Trophoblast cell (in vitro differentiated cells and primary cell): ENCODE data around the gene C2CD4C.

Source experiments
- DNase-seq, 2 donors: peaks; one replicate each; pipeline ENCODE4 v3.0.0-alpha.2; 2016
- H2AFZ ChIP-seq: 2 replicates; pipeline ENCODE4 v1.6.1; 2013; ENCODE audit warnings: low read length, moderate library complexity, mild to moderate bottlenecking; ENCODE audit not compliant: insufficient read depth, poor library complexity
- H2AK5ac ChIP-seq: 2 replicates; pipeline ENCODE4 v1.6.1; 2013; ENCODE audit warnings: mild to moderate bottlenecking, low read length
- H2BK120ac ChIP-seq: 2 replicates; pipeline ENCODE4 v1.6.1; 2013; ENCODE audit warnings: low read length, mild to moderate bottlenecking, moderate library complexity; ENCODE audit not compliant: insufficient read depth, poor library complexity
- H2BK12ac ChIP-seq: 2 replicates; pipeline ENCODE4 v1.6.1; 2013; ENCODE audit warnings: mild to moderate bottlenecking, low read length, moderate library complexity
- H2BK5ac ChIP-seq: 2 replicates; pipeline ENCODE4 v1.6.1; 2013; ENCODE audit warnings: low read length, low read depth, moderate library complexity, mild to moderate bottlenecking; ENCODE audit not compliant: poor library complexity
- H3K14ac ChIP-seq: 2 replicates; pipeline ENCODE4 v1.6.1; 2013; ENCODE audit warnings: mild to moderate bottlenecking, low read length
- H3K18ac ChIP-seq: 2 replicates; pipeline ENCODE4 v1.6.1; 2013; ENCODE audit warnings: mild to moderate bottlenecking, low read length
- H3K23ac ChIP-seq: 2 replicates; pipeline ENCODE4 v1.6.1; 2013; ENCODE audit warnings: low read length
- H3K27ac ChIP-seq: 2 replicates; pipeline ENCODE4 v1.5.1; 2013; ENCODE audit warnings: low read depth, mild to moderate bottlenecking, inconsistent platforms, low read length, moderate library complexity
- H3K27me3 ChIP-seq: 2 replicates; pipeline ENCODE4 v1.6.1; 2013; ENCODE audit warnings: inconsistent platforms, mild to moderate bottlenecking, low read length, moderate library complexity; ENCODE audit not compliant: insufficient read depth
- H3K36me3 ChIP-seq, 2 experiments: 1 replicate in 1 of 2; 2 replicates in 1 of 2; pipeline ENCODE4 v1.6.1; 2013; ENCODE audit warnings: low read length in 2 of 2, mild to moderate bottlenecking in 2 of 2, moderate library complexity in 1 of 2; ENCODE audit not compliant: insufficient read depth in 2 of 2, control insufficient read depth in 1 of 2
- H3K4ac ChIP-seq: 2 replicates; pipeline ENCODE4 v1.6.1; 2013; ENCODE audit warnings: low read depth, mild to moderate bottlenecking, low read length, moderate library complexity
- H3K4me1 ChIP-seq, 2 experiments: 1 replicate in 1 of 2; 2 replicates in 1 of 2; pipeline ENCODE4 v1.6.1; 2013; ENCODE audit warnings: low read length in 2 of 2, mild to moderate bottlenecking in 2 of 2, moderate library complexity in 1 of 2; ENCODE audit not compliant: insufficient read depth in 2 of 2, control insufficient read depth in 1 of 2
- H3K4me2 ChIP-seq: 2 replicates; pipeline ENCODE4 v1.6.1; 2013; ENCODE audit warnings: inconsistent platforms, mild to moderate bottlenecking, low read length, moderate library complexity
- H3K4me3 ChIP-seq: 2 replicates; pipeline ENCODE4 v1.5.1; 2013; ENCODE audit warnings: mild to moderate bottlenecking, low read depth, low read length, inconsistent platforms
- H3K79me1 ChIP-seq: one replicate; pipeline ENCODE4 v1.6.1; 2013; ENCODE audit warnings: low read length
- H3K79me2 ChIP-seq: 2 replicates; pipeline ENCODE4 v1.6.1; 2013; ENCODE audit warnings: low read length, mild to moderate bottlenecking; ENCODE audit not compliant: control insufficient read depth, insufficient read depth, poor library complexity
- H3K9ac ChIP-seq: 2 replicates; pipeline ENCODE4 v1.6.1; 2013; ENCODE audit warnings: mild to moderate bottlenecking, low read length
- H3K9me3 ChIP-seq: 2 replicates; pipeline ENCODE4 v1.6.1; 2013; ENCODE audit warnings: low read depth, mild to moderate bottlenecking, control low read depth, inconsistent platforms, low read length; ENCODE audit not compliant: insufficient read depth
- H4K12ac ChIP-seq: 2 replicates; pipeline ENCODE4 v1.6.1; 2013; ENCODE audit warnings: low read depth, mild to moderate bottlenecking, low read length, moderate library complexity
- H4K8ac ChIP-seq: 2 replicates; pipeline ENCODE4 v1.6.1; 2013; ENCODE audit warnings: low read depth, mild to moderate bottlenecking, low read length, moderate library complexity
- H4K91ac ChIP-seq: one replicate; pipeline ENCODE4 v1.6.1; 2013; ENCODE audit warnings: low read depth, mild to moderate bottlenecking, low read length, moderate library complexity
- WGBS: extraction: QIAGEN DNeasy Blood & Tissue Kit; methylation state at CpG from one replicate; pipeline ENCODE4 v1.1.7; 2013; ENCODE audit warnings: missing lambda C conversion rate; ENCODE audit not compliant: insufficient read length, insufficient coverage; ENCODE audit errors: extremely low coverage; 5-methylcytosine and 5-hydroxymethylcytosine counted together

Gene C2CD4C

DNA sequence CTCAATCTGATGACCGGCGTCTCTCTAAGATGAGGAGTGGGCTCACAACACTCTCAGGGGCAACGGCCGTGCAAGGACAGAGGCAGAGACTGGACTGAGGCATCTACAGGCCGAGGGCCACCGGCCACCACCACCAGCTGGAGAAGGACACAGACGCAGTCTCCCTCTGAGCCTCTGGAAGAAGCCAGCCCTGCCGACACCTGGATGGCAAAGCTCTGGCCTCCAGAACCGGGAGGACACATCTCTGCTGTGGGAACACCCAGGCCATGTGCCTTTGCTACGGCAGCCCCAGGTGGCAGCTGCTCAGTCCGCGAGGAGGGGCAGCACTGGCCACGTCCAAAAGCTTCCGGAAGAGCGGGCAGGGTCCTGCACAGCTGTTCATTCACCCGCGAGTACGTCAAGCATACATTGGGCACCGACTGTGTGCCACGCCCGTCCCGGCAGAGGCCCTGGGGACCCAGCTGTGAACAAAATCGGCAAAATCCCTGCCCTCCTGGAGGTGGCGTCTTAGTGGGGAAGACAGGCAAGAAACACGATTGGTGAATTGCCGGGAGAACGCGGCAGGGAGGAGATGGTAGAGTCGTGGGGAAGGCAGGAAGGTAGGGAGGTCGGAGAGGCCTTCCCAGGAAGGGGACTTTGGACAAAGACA is 17.1 kb downstream of the C2CD4C start:
- no peak overlapping the region for H4K8ac ChIP-seq
- H2BK120ac ChIP-seq, result no peak overlapping the region
- H4K12ac ChIP-seq, result no peak overlapping the region
- no peak overlapping the region for H3K4me3 ChIP-seq
- H2AFZ ChIP-seq, result no peak overlapping the region
- H3K23ac ChIP-seq, result no peak overlapping the region
- no peak overlapping the region for H3K18ac ChIP-seq
- no peak overlapping the region for H3K27ac ChIP-seq
- no peaks in the 10 kb centered on the region for H3K36me3 ChIP-seq
- H2AK5ac ChIP-seq, result no peak overlapping the region
- H3K4me1 ChIP-seq, result no peaks in the 10 kb centered on the region
- no peak overlapping the region for H3K9ac ChIP-seq
- no CpG with 5 or more reads among the region's 30 CpGs for WGBS
- H2BK5ac ChIP-seq, result no peak overlapping the region
- no peak for DNase-seq
- no peaks in the 10 kb centered on the region for H3K79me2 ChIP-seq
- H3K4ac ChIP-seq, result no peak overlapping the region
- H3K4me2 ChIP-seq, result no peak overlapping the region
- H3K14ac ChIP-seq, result no peak overlapping the region
- H4K91ac ChIP-seq, result no peak overlapping the region
- no peak overlapping the region for H2BK12ac ChIP-seq
- H3K79me1 ChIP-seq, result no peaks in the 10 kb centered on the region
- peaks cover 13% of the 10 kb centered on the region for H3K9me3 ChIP-seq
- H3K27me3 ChIP-seq, result no peaks in the 10 kb centered on the region

- Histone ChIP-seq H3K27me3 (no peaks in the 10 kb centered on the region), H4K12ac (no peak overlapping the region), H3K79me2 (no peaks in the 10 kb centered on the region), H3K9me3 (peaks cover 13% of the 10 kb centered on the region), H4K91ac (no peak overlapping the region), H2AK5ac (no peak overlapping the region), H3K14ac (no peak overlapping the region), H3K79me1 (no peaks in the 10 kb centered on the region), H3K4ac (no peak overlapping the region), H2AFZ (no peak overlapping the region), H2BK12ac (no peak overlapping the region), H3K27ac (no peak overlapping the region), H3K9ac (no peak overlapping the region), H3K4me1 (no peaks in the 10 kb centered on the region), H4K8ac (no peak overlapping the region), H3K18ac (no peak overlapping the region), H3K4me2 (no peak overlapping the region), H3K23ac (no peak overlapping the region), H3K4me3 (no peak overlapping the region), H2BK120ac (no peak overlapping the region), H3K36me3 (no peaks in the 10 kb centered on the region), H2BK5ac (no peak overlapping the region)
- no peak for DNase-seq
- WGBS, result no CpG with 5 or more reads among the region's 2 CpGs
Measured at GRCh38 chr19:391207-391557, 17.8 kb downstream of the C2CD4C start.

DNA sequence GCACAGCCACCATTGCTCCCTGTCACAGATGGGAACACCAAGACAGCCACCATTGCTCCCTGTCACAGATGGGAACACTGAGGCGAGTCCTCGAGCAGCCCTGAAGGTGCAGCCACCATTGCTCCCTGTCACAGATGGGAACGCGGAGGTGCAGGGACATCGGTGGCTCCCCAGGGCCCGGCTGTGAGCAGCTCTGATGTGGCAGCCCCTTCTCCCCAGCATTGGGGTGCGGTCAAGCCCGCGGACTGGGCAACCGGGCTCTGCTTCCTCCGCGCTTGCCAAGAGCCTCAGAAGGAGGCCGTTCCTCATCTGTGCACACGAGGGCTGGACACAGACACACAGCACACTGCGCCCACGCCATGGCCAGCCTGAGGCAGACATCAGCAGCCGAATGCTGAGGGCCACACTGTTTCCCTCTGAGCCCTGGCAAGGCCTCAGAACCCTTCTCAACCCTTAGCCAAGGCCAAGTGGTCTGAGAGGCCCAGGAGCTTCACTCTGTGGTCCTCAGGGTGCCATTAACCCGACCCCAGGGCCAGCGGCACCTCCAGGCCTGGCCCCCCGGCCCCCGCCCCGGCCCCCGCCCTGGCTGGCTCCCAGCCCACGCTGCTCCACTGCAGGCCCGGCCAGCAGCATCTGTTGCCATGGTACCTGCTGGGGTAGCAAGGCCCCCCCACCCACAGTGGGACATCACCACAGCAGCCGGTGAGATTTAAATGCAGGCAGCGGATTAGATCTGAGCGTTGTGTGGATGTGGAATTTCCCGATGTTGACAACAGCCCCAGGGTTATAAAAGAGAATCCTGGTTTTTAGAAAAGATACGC is 18.4 kb downstream of the C2CD4C start:
- H4K12ac ChIP-seq, result no peak overlapping the region
- H3K27me3 ChIP-seq, result no peaks in the 10 kb centered on the region
- WGBS, result no CpG with 5 or more reads among the region's 30 CpGs
- H2BK5ac ChIP-seq, result no peak overlapping the region
- no peaks in the 10 kb centered on the region for H3K79me2 ChIP-seq
- no peak overlapping the region for H2BK120ac ChIP-seq
- no peak overlapping the region for H3K27ac ChIP-seq
- H3K9me3 ChIP-seq, result peaks cover 13% of the 10 kb centered on the region
- DNase-seq, result no peak
- H4K8ac ChIP-seq, result no peak overlapping the region
- H3K36me3 ChIP-seq, result no peaks in the 10 kb centered on the region
- H3K23ac ChIP-seq, result no peak overlapping the region
- no peak overlapping the region for H2AK5ac ChIP-seq
- no peak overlapping the region for H2BK12ac ChIP-seq
- no peaks in the 10 kb centered on the region for H3K79me1 ChIP-seq
- no peak overlapping the region for H4K91ac ChIP-seq
- no peak overlapping the region for H3K18ac ChIP-seq
- H3K9ac ChIP-seq, result no peak overlapping the region
- no peak overlapping the region for H3K14ac ChIP-seq
- no peak overlapping the region for H3K4ac ChIP-seq
- H3K4me1 ChIP-seq, result no peaks in the 10 kb centered on the region
- no peak overlapping the region for H2AFZ ChIP-seq
- H3K4me2 ChIP-seq, result no peak overlapping the region
- H3K4me3 ChIP-seq, result no peak overlapping the region

GRCh38 chr19:389935-390289 is 19.0 kb downstream of the C2CD4C start:
- H3K4ac ChIP-seq, result no peak overlapping the region
- H2BK120ac ChIP-seq, result no peak overlapping the region
- no peaks in the 10 kb centered on the region for H3K79me1 ChIP-seq
- H4K91ac ChIP-seq, result no peak overlapping the region
- no CpG with 5 or more reads among the region's 12 CpGs for WGBS
- no peak overlapping the region for H4K8ac ChIP-seq
- peaks cover 13% of the 10 kb centered on the region for H3K9me3 ChIP-seq
- no peaks in the 10 kb centered on the region for H3K79me2 ChIP-seq
- no peaks in the 10 kb centered on the region for H3K27me3 ChIP-seq
- no peaks in the 10 kb centered on the region for H3K36me3 ChIP-seq
- DNase-seq, result no peak
- H2AFZ ChIP-seq, result no peak overlapping the region
- H3K18ac ChIP-seq, result no peak overlapping the region
- no peak overlapping the region for H3K27ac ChIP-seq
- no peak overlapping the region for H2BK12ac ChIP-seq
- no peak overlapping the region for H3K4me2 ChIP-seq
- H3K4me3 ChIP-seq, result no peak overlapping the region
- no peak overlapping the region for H2BK5ac ChIP-seq
- no peak overlapping the region for H3K14ac ChIP-seq
- H3K4me1 ChIP-seq, result no peaks in the 10 kb centered on the region
- no peak overlapping the region for H3K9ac ChIP-seq
- H3K23ac ChIP-seq, result no peak overlapping the region
- H2AK5ac ChIP-seq, result no peak overlapping the region
- H4K12ac ChIP-seq, result no peak overlapping the region
